Keratinocyte (primary cell): ENCODE data around the gene PRR36. TPM values are rescaled to one million over a fixed set of nuclear protein-coding genes. Genes with fewer than 3 reads are reported as not detected.

Experiments
- DNase-seq: peaks from one replicate; pipeline ENCODE4 v3.0.0-alpha.2; 2011; ENCODE audit warnings: low read depth, missing footprints, low spot score
- FAIRE-seq: peaks from 2 replicates; lab custom pipeline; 2011; peaks lifted over from hg19 to GRCh38; lab: Jason Lieb, UNC
- H2AFZ ChIP-seq: 2 replicates; pipeline ENCODE4 v1.6.0; 2012; ENCODE audit warnings: low read length, control low read depth, inconsistent platforms; ENCODE audit not compliant: control insufficient read depth
- H3K27ac ChIP-seq: 2 replicates; pipeline ENCODE4 v1.5.1; 2011; ENCODE audit warnings: low read length; ENCODE audit not compliant: control insufficient read depth, insufficient read depth
- H3K27me3 ChIP-seq: 3 replicates; pipeline ENCODE4 v1.6.0; 2011; ENCODE audit warnings: low read length; ENCODE audit not compliant: control insufficient read depth, insufficient read depth; ENCODE audit errors: extremely low read depth
- H3K36me3 ChIP-seq, 2 experiments: 2 replicates in 1 of 2; 3 replicates in 1 of 2; pipeline ENCODE4 v1.5.1; 2011; ENCODE audit warnings: low read length in 2 of 2, mild to moderate bottlenecking in 1 of 2; ENCODE audit not compliant: control insufficient read depth in 2 of 2, insufficient read depth in 2 of 2; ENCODE audit errors: extremely low read depth in 1 of 2
- H3K4me1 ChIP-seq: 3 replicates; pipeline ENCODE4 v1.5.1; 2011; ENCODE audit warnings: low read length; ENCODE audit not compliant: control insufficient read depth, insufficient read depth; ENCODE audit errors: extremely low read depth
- H3K4me2 ChIP-seq: 3 replicates; pipeline ENCODE4 v1.6.0; 2011; ENCODE audit warnings: low read depth, low read length; ENCODE audit not compliant: control insufficient read depth, insufficient read depth; ENCODE audit errors: extremely low read depth
- H3K4me3 ChIP-seq, 3 experiments: fragments of 200-600 bp in 1 of 3; sonication (generic) in 1 of 3; 2 replicates in 2 of 3; 3 replicates in 1 of 3; pipeline ENCODE4 v1.5.1; 2011 to 2016; ENCODE audit warnings: low read length in 3 of 3, mild to moderate bottlenecking in 3 of 3, control low read depth in 2 of 3, inconsistent platforms in 1 of 3, low read depth in 1 of 3, mixed read lengths in 1 of 3, mixed run types in 1 of 3, moderate library complexity in 1 of 3; ENCODE audit not compliant: control insufficient read depth in 2 of 3, insufficient read depth in 2 of 3; ENCODE audit errors: extremely low read depth in 1 of 3
- H3K79me2 ChIP-seq: 2 replicates; pipeline ENCODE4 v1.6.0; 2012; ENCODE audit warnings: low read length; ENCODE audit not compliant: control insufficient read depth, insufficient read depth
- H3K9ac ChIP-seq: 3 replicates; pipeline ENCODE4 v1.6.0; 2011; ENCODE audit warnings: low read length; ENCODE audit not compliant: control insufficient read depth, insufficient read depth; ENCODE audit errors: extremely low read depth
- H3K9me1 ChIP-seq: 3 replicates; pipeline ENCODE4 v1.6.0; 2011; ENCODE audit warnings: low read length; ENCODE audit not compliant: control insufficient read depth, insufficient read depth; ENCODE audit errors: extremely low read depth
- H3K9me3 ChIP-seq: 2 replicates; pipeline ENCODE4 v1.5.1; 2012; ENCODE audit warnings: low read depth, low read length; ENCODE audit not compliant: control insufficient read depth
- H4K20me1 ChIP-seq: 3 replicates; pipeline ENCODE4 v1.6.0; 2011; ENCODE audit warnings: low read length; ENCODE audit not compliant: control insufficient read depth, insufficient read depth; ENCODE audit errors: extremely low read depth
- CTCF ChIP-seq, 3 experiments: IDR thresholded peaks in 1 of 3; conservative IDR thresholded peaks in 1 of 3; optimal IDR thresholded peaks in 1 of 3; 2 replicates in 2 of 3; 3 replicates in 1 of 3; pipeline versions ENCODE3 to v1.5.1; 2011; ENCODE audit warnings: low read length in 3 of 3, mild to moderate bottlenecking in 3 of 3, moderate library complexity in 2 of 3, control low read depth in 1 of 3, inconsistent platforms in 1 of 3; ENCODE audit not compliant: insufficient read depth in 2 of 3; ENCODE audit errors: extremely low read depth in 1 of 3
- EZH2 ChIP-seq: IDR thresholded peaks from one replicate; pipeline ENCODE4 v1.6.1; 2012; ENCODE audit warnings: inconsistent platforms, mild to moderate bottlenecking, low read length, moderate library complexity
- dilution Hi-C: fragments of 300-500 bp; cut with MboI; formaldehyde crosslinking; loops from one replicate; pipeline ENCODE4 v1.7.0; 2020; ENCODE audit warnings: low sequenced_read_pairs; ENCODE audit not compliant: extremely low pct_ligation_motif_present
- polyA plus RNA-seq, 5 experiments: library from polyadenylated mRNA; depleted of rRNA in 3 of 5; stranded (reverse) in 3 of 5; stranded (forward) in 1 of 5; unstranded in 1 of 5; fragments of >200 nt; gene quantifications; 1 replicate in 1 of 5; 2 replicates in 3 of 5; 3 replicates in 1 of 5; pipeline versions ENCODE4 v1.2.1 to v1.2.3, GENCODE V29; 2011 to 2012; ENCODE audit warnings: missing spikeins in 2 of 5, low read depth in 1 of 5, low replicate concordance in 1 of 5

Gene PRR36
- polyA plus RNA-seq, 1 donor (not counting 4 experiments of a cell fraction or from before 2014, with no cell fraction given): not detected

GRCh38 chr19:7850945-7851622, 23.1 kb downstream of the PRR36 start:
- H3K79me2 ChIP-seq: no peaks in the 10 kb centered on the region
- FAIRE-seq: no peak
- H3K9ac ChIP-seq: no peak overlapping the region
- no peak overlapping the region for H3K27ac ChIP-seq
- no peak for DNase-seq
- dilution Hi-C loops: no loop called here
- H2AFZ ChIP-seq: no peak overlapping the region
- no peaks in the 10 kb centered on the region for H3K9me1 ChIP-seq
- H3K36me3 ChIP-seq: peaks cover 0 to 2% of the 10 kb centered on the region in 2 experiments
- no peaks in the 10 kb centered on the region for H3K27me3 ChIP-seq
- peaks cover 10% of the 10 kb centered on the region for H3K4me1 ChIP-seq
- no peak overlapping the region for H3K4me2 ChIP-seq
- no peak overlapping the region for H3K4me3 ChIP-seq
- H3K9me3 ChIP-seq: no peaks in the 10 kb centered on the region
- no peak for TF ChIP-seq CTCF (optimal IDR thresholded peaks at IDR 0.05 in 1 of 3, IDR thresholded peaks at IDR 0.05 in 1 of 3, conservative IDR thresholded peaks at IDR 0.05 in 1 of 3; ENCODE audit: extremely low read depth in 1 of 3, insufficient read depth in 2 of 3, low read length in 3 of 3)
- no peak for TF ChIP-seq EZH2
- H4K20me1 ChIP-seq: no peaks in the 10 kb centered on the region

DNA sequence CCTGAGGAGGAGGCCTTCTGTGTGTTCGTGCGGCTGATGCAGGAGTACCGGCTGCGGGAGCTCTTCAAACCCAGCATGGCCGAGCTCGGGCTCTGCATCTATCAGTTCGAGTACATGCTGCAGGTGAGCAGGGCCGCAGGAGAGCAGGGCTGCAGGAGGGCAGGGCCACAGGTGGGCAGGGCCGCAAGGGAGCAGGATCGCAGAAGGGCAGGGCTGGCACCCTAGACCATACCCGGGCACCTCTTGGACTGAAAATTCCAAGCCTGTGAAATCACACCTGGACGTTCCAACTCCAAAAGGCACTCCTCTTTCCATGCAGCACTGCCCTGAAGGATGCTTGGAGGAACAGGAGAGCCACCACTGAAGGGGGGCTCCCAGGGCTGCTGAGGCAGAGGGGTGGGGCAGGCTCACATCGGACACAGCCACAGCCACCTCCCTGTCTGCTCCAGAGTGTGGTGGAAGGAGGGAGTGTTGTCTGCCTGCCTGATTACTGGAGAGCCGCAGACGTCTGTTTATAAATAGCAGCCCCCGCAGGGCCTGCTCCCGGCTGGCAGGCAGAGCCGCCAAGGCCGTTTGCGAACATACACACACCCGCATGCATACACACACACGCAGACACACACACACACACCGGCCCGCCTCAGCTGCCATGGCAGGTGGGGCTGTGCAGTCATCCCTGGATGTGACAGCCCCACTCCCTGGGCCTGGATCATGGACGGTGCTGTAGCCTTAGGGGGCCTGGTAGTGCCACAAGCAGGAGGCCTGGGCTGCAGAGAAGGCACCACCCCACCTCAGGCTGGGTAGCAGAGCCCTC, 24.0 kb downstream of the PRR36 start:
- Histone ChIP-seq H3K27me3 (no peaks in the 10 kb centered on the region), H3K9ac (no peak overlapping the region), H3K9me1 (no peaks in the 10 kb centered on the region), H3K4me2 (no peak overlapping the region), H3K27ac (no peak overlapping the region), H3K9me3 (no peaks in the 10 kb centered on the region), H3K4me1 (peaks cover 10% of the 10 kb centered on the region), H3K79me2 (no peaks in the 10 kb centered on the region), H4K20me1 (no peaks in the 10 kb centered on the region), H3K4me3 (no peak overlapping the region), H2AFZ (no peak overlapping the region), H3K36me3 (peaks cover 0 to 2% of the 10 kb centered on the region in 2 experiments)
- DNase-seq (no peak), FAIRE-seq (no peak)
- TF ChIP-seq EZH2: no peak
- no peak for TF ChIP-seq CTCF (optimal IDR thresholded peaks at IDR 0.05 in 1 of 3, IDR thresholded peaks at IDR 0.05 in 1 of 3, conservative IDR thresholded peaks at IDR 0.05 in 1 of 3; ENCODE audit: extremely low read depth in 1 of 3, insufficient read depth in 2 of 3, low read length in 3 of 3)
- dilution Hi-C loops: no loop called here
